ENCODE data around the gene OR6B2. TPM values are rescaled to one million over a fixed set of nuclear protein-coding genes. Genes with fewer than 3 reads are reported as not detected.

The OR6B2 gene
- total RNA-seq, 2 donors from 2014 or later, result not detected

GRCh38 chr2:240024766-240025165, 5.5 kb downstream of the OR6B2 start:
- Histone ChIP-seq H3K4me1 (peaks cover 8% of the 10 kb centered on the region), H3K27ac (peak overlapping the region; percentile 67), H3K36me3 (peaks cover 13% of the 10 kb centered on the region), H3K9ac (ENCODE audit: low read depth in 2 of 2, low read length in 2 of 2) (peak overlapping the region; percentile 95 to 98), H3K9me3 (no peaks in the 10 kb centered on the region), H3K27me3 (no peaks in the 10 kb centered on the region), H3K4me3 (peak overlapping the region; percentile 91)
- DNase-seq, result no peak
- intact Hi-C loops (cut with DNase I), result no loop called here
- no peak for TF ChIP-seq CTCF (IDR thresholded peaks at IDR 0.05)

GRCh38 chr2:240023792-240024191, 6.4 kb downstream of the OR6B2 start:
- Histone ChIP-seq H3K9me3 (no peaks in the 10 kb centered on the region), H3K27me3 (no peaks in the 10 kb centered on the region), H3K36me3 (peaks cover 13% of the 10 kb centered on the region), H3K4me1 (peaks cover 8% of the 10 kb centered on the region), H3K27ac (no peak overlapping the region), H3K9ac (ENCODE audit: low read depth in 2 of 2, low read length in 2 of 2) (no peak overlapping the region), H3K4me3 (no peak overlapping the region)
- no peak for TF ChIP-seq CTCF (IDR thresholded peaks at IDR 0.05)
- no peak for DNase-seq
- intact Hi-C loops (cut with DNase I), result no loop called here

GRCh38 chr2:240021488-240022104, 8.6 kb downstream of the OR6B2 start:
- DNase-seq, result peak; percentile 79
- H3K9ac ChIP-seq (ENCODE audit: low read depth in 2 of 2, low read length in 2 of 2), result no peak overlapping the region
- H3K27ac ChIP-seq, result no peak overlapping the region
- H3K4me3 ChIP-seq, result no peak overlapping the region
- H3K4me1 ChIP-seq, result peaks cover 8% of the 10 kb centered on the region
- intact Hi-C loops (cut with DNase I), result no loop called here
- no peaks in the 10 kb centered on the region for H3K9me3 ChIP-seq
- H3K36me3 ChIP-seq, result peaks cover 21% of the 10 kb centered on the region
- H3K27me3 ChIP-seq, result no peaks in the 10 kb centered on the region
- peak; percentile 72 for TF ChIP-seq CTCF (IDR thresholded peaks at IDR 0.05)

GRCh38 chr2:240018071-240018750, 12.0 kb downstream of the OR6B2 start:
- no peak overlapping the region for H3K27ac ChIP-seq
- no peak overlapping the region for H3K9ac ChIP-seq (ENCODE audit: low read depth in 2 of 2, low read length in 2 of 2)
- intact Hi-C loops (cut with DNase I), result no loop called here
- no peaks in the 10 kb centered on the region for H3K9me3 ChIP-seq
- no peak for TF ChIP-seq CTCF (IDR thresholded peaks at IDR 0.05)
- H3K27me3 ChIP-seq, result no peaks in the 10 kb centered on the region
- H3K4me3 ChIP-seq, result no peak overlapping the region
- H3K4me1 ChIP-seq, result no peaks in the 10 kb centered on the region
- no peak for DNase-seq
- peaks cover 21% of the 10 kb centered on the region for H3K36me3 ChIP-seq

- no peaks in the 10 kb centered on the region for H3K4me1 ChIP-seq
- H3K9ac ChIP-seq (ENCODE audit: low read depth in 2 of 2, low read length in 2 of 2), result no peak overlapping the region
- no peak for TF ChIP-seq CTCF (IDR thresholded peaks at IDR 0.05)
- no peaks in the 10 kb centered on the region for H3K9me3 ChIP-seq
- H3K4me3 ChIP-seq, result no peak overlapping the region
- intact Hi-C loops (cut with DNase I), result no loop called here
- no peak overlapping the region for H3K27ac ChIP-seq
- DNase-seq, result no peak
- no peaks in the 10 kb centered on the region for H3K27me3 ChIP-seq
- peaks cover 8% of the 10 kb centered on the region for H3K36me3 ChIP-seq
These were observed 15.9 kb downstream of the OR6B2 start for GRCh38 chr2:240014327-240014726.
